GM18870 (cell line): ENCODE measurements around the gene CHFR.
"Not testable (repeated sequence)": the region's sequence is repeated elsewhere in the genome, so short reads cannot be mapped to it uniquely, and the experiment has no call there.

ENCODE experiments used
- ATAC-seq: cut with Tn5 transposase; IDR thresholded peaks from one replicate; pipeline ENCODE4 v1.9.1; 2021; ENCODE audit warnings: moderate library complexity; ENCODE audit not compliant: unreplicated experiment

Gene CHFR

GRCh38 chr12:132874620-132875019 is 12.8 kb downstream of the CHFR start:
- not testable (repeated sequence) for ATAC-seq

- ATAC-seq: no peak
Measured at GRCh38 chr12:132874175-132874574, 13.2 kb downstream of the CHFR start.

GRCh38 chr12:132873724-132874123 is 13.7 kb downstream of the CHFR start:
- no peak for ATAC-seq

GRCh38 chr12:132872975-132873421 is 14.4 kb downstream of the CHFR start:
- ATAC-seq: no peak

GRCh38 chr12:132872073-132872855 is 15.1 kb downstream of the CHFR start:
- ATAC-seq: no peak

- no peak for ATAC-seq
Measured at GRCh38 chr12:132869551-132869950, 17.9 kb downstream of the CHFR start.

- no peak for ATAC-seq
Measured at GRCh38 chr12:132866251-132866828, 21.1 kb downstream of the CHFR start.

GRCh38 chr12:132861558-132861957 is 25.8 kb downstream of the CHFR start:
- no peak for ATAC-seq

- no peak for ATAC-seq
Measured at GRCh38 chr12:132858718-132859266, 28.6 kb downstream of the CHFR start.

- not testable (repeated sequence) for ATAC-seq
Measured at GRCh38 chr12:132857019-132857418, 30.4 kb downstream of the CHFR start.

- no peak for ATAC-seq
Measured at GRCh38 chr12:132856581-132856980, 30.8 kb downstream of the CHFR start.

- ATAC-seq: not testable (repeated sequence)
Measured at GRCh38 chr12:132855211-132855610, 32.2 kb downstream of the CHFR start.

- no peak for ATAC-seq
Measured at GRCh38 chr12:132853285-132854092, 33.9 kb downstream of the CHFR start.

GRCh38 chr12:132852496-132852895 is 34.9 kb downstream of the CHFR start:
- ATAC-seq: no peak

GRCh38 chr12:132851465-132851864 is 35.9 kb downstream of the CHFR start:
- no peak for ATAC-seq

- no peak for ATAC-seq
Measured at GRCh38 chr12:132850291-132850690, 37.1 kb downstream of the CHFR start.

- ATAC-seq: no peak
Measured at GRCh38 chr12:132848521-132848920, 38.9 kb downstream of the CHFR start.

- ATAC-seq: no peak
Measured at GRCh38 chr12:132847363-132848356, 39.7 kb downstream of the CHFR start.

GRCh38 chr12:132844681-132845080 is 42.7 kb downstream of the CHFR start:
- ATAC-seq: not testable (repeated sequence)

- ATAC-seq: no peak
Measured at GRCh38 chr12:132842449-132843045, 44.9 kb downstream of the CHFR start.
